ENCODE results near the gene CHAMP1.
"Not testable (repeated sequence)": the region's sequence is repeated elsewhere in the genome, so short reads cannot be mapped to it uniquely, and the experiment has no call there.

The CHAMP1 gene

DNA sequence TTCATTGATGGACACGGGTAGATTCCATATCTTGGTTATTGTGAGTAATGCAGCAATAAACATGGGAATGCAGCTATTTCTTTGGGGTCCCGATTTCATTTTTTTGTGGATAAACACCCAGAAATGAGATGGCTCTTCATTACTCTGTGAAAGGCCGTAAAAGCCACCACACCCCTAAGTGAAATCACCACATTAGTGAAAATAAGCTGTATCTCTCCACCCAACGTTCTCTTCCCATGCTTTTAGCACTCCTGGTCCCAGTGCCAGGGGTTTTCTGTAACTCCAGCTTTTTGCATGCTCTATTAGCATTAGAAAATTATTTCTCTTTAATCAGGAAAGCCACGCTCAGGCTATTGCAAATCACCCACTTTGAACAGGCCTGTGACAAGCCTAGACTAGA, 15.8 kb downstream of the CHAMP1 start:
- Histone ChIP-seq H3K4me1 (ENCODE audit: control insufficient read depth, insufficient read depth, low read length, poor library complexity, severe bottlenecking) (no peaks in the 10 kb centered on the region), H3K27me3 (replicated peaks; ENCODE audit: control insufficient read depth, insufficient read depth, low read length, poor library complexity, severe bottlenecking) (no peaks in the 10 kb centered on the region), H3K36me3 (ENCODE audit: control insufficient read depth, insufficient read depth, low read length) (peaks cover 2% of the 10 kb centered on the region), H3K27ac (ENCODE audit: insufficient read depth, low read length, poor library complexity, severe bottlenecking) (no peak overlapping the region), H3K9me3 (ENCODE audit: control insufficient read depth, low read length) (no peaks in the 10 kb centered on the region), H3K4me3 (ENCODE audit: insufficient read depth, low read depth, low read length, poor library complexity, severe bottlenecking) (no peak overlapping the region)
- DNase-seq, result no peak

DNA sequence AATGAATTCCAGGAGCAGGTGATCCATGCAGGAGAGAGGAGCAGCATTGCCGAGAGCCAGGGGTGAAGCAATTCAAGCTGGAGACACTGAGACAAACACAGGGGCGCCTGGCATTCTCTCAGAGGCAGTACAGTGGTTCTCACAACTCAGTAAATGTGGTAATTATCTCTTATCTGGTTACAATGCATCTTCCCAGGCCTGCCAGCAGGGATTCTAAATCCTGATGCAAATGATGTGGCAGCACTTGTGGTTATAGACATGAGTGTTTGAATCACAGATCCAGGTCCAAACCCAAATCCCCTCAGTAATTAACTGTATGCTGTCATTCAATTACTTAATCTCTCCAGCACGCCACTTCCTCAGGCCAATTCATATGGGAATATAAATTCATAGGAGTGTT, 19.6 kb downstream of the CHAMP1 start:
- not testable (repeated sequence) for H3K27ac ChIP-seq (ENCODE audit: insufficient read depth, low read length, poor library complexity, severe bottlenecking); H3K4me3 ChIP-seq (ENCODE audit: insufficient read depth, low read depth, low read length, poor library complexity, severe bottlenecking)

DNA sequence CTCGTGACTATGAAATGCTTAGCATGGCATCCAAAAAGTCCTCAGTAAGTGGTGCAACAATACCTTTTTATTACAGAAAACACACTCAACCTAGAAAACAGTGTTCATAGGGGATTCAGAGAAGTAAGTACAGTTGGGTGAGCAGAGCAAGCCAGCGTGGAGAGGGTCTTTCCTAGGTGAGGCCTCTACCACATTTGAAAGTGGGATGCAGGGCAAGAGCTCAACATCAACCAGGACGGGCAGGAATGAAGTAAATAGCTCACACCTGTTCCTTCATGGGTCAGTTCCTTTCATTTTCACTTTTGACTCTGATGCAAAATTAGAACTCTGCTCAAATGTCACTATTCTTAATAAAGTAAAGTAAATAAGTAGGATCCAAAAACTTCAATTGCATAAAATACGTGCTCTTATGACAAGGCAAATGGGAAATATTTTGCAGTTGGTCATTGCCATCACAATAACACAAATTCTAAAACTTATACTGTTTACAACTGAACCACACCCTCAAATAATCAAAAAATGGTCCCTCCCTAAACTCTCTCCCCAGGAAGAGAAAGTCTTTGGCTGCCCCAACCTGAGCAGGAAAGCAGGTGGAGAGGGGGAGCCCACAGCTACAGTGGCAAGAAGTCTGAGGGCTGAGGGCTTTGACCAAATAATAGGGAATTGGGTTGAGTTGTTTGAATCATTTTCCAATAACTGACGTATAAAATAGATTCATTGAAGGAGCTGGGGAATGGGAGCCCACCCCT, 20.2 kb downstream of the CHAMP1 start:
- peak overlapping the region; percentile 21 for H3K4me3 ChIP-seq (ENCODE audit: insufficient read depth, low read depth, low read length, poor library complexity, severe bottlenecking)
- no peak overlapping the region for H3K27ac ChIP-seq (ENCODE audit: insufficient read depth, low read length, poor library complexity, severe bottlenecking)
- H3K9me3 ChIP-seq (ENCODE audit: control insufficient read depth, low read length), result no peaks in the 10 kb centered on the region
- no peaks in the 10 kb centered on the region for H3K4me1 ChIP-seq (ENCODE audit: control insufficient read depth, insufficient read depth, low read length, poor library complexity, severe bottlenecking)
- no peaks in the 10 kb centered on the region for H3K27me3 ChIP-seq (replicated peaks; ENCODE audit: control insufficient read depth, insufficient read depth, low read length, poor library complexity, severe bottlenecking)
- H3K36me3 ChIP-seq (ENCODE audit: control insufficient read depth, insufficient read depth, low read length), result no peaks in the 10 kb centered on the region
- DNase-seq, result no peak

More for the DNA sequence above, 19.6 kb downstream of the CHAMP1 start:
- not testable (repeated sequence) for H3K36me3 ChIP-seq (ENCODE audit: control insufficient read depth, insufficient read depth, low read length); H3K9me3 ChIP-seq (ENCODE audit: control insufficient read depth, low read length); DNase-seq; H3K27me3 ChIP-seq (replicated peaks; ENCODE audit: control insufficient read depth, insufficient read depth, low read length, poor library complexity, severe bottlenecking); H3K4me1 ChIP-seq (ENCODE audit: control insufficient read depth, insufficient read depth, low read length, poor library complexity, severe bottlenecking)

DNA sequence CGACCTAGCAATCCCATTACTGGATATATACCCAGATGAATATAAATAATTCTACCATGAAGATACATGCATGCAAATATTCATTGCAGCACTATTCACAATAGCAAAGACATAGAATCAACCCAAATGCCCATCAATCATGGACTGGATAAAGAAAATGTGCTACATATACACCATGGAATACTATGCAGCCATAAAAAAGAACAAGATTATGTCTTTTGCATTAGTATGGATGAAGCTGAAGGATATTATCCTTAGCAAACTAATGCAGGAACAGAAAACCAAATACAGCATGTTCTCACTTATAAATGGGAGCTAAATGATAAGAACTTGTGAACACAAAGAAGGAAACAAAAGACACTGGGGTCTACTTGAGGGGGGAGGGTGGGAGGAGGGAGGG, 22.2 kb downstream of the CHAMP1 start:
- H3K4me1 ChIP-seq (ENCODE audit: control insufficient read depth, insufficient read depth, low read length, poor library complexity, severe bottlenecking); H3K36me3 ChIP-seq (ENCODE audit: control insufficient read depth, insufficient read depth, low read length); H3K27ac ChIP-seq (ENCODE audit: insufficient read depth, low read length, poor library complexity, severe bottlenecking); H3K9me3 ChIP-seq (ENCODE audit: control insufficient read depth, low read length); H3K4me3 ChIP-seq (ENCODE audit: insufficient read depth, low read depth, low read length, poor library complexity, severe bottlenecking); H3K27me3 ChIP-seq (replicated peaks; ENCODE audit: control insufficient read depth, insufficient read depth, low read length, poor library complexity, severe bottlenecking); DNase-seq: not testable (repeated sequence)

DNA sequence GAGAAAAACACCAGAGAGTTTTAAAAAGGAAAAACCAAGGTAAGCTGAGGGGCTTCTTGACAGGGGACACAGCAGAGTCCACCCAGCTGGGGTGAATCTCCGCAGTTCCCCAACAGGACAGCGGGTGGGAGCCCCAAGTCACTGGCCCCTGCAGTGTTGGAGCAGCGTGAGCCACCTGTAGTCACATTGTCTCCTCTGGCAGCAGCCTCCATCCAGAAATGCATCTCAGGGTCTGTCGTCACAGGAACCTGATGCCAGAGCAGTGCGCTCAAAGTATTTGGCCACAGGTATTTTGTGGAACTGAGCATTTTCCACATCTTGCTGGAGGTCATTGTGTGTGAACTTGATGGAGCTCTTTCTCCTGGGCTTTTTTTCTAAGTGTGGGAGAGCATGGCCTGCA, 24.7 kb downstream of the CHAMP1 start:
- no peak for DNase-seq
- no peaks in the 10 kb centered on the region for H3K4me1 ChIP-seq (ENCODE audit: control insufficient read depth, insufficient read depth, low read length, poor library complexity, severe bottlenecking)
- H3K27ac ChIP-seq (ENCODE audit: insufficient read depth, low read length, poor library complexity, severe bottlenecking), result no peak overlapping the region
- H3K36me3 ChIP-seq (ENCODE audit: control insufficient read depth, insufficient read depth, low read length), result no peaks in the 10 kb centered on the region
- no peak overlapping the region for H3K4me3 ChIP-seq (ENCODE audit: insufficient read depth, low read depth, low read length, poor library complexity, severe bottlenecking)
- no peaks in the 10 kb centered on the region for H3K9me3 ChIP-seq (ENCODE audit: control insufficient read depth, low read length)
- H3K27me3 ChIP-seq (replicated peaks; ENCODE audit: control insufficient read depth, insufficient read depth, low read length, poor library complexity, severe bottlenecking), result no peaks in the 10 kb centered on the region

DNA sequence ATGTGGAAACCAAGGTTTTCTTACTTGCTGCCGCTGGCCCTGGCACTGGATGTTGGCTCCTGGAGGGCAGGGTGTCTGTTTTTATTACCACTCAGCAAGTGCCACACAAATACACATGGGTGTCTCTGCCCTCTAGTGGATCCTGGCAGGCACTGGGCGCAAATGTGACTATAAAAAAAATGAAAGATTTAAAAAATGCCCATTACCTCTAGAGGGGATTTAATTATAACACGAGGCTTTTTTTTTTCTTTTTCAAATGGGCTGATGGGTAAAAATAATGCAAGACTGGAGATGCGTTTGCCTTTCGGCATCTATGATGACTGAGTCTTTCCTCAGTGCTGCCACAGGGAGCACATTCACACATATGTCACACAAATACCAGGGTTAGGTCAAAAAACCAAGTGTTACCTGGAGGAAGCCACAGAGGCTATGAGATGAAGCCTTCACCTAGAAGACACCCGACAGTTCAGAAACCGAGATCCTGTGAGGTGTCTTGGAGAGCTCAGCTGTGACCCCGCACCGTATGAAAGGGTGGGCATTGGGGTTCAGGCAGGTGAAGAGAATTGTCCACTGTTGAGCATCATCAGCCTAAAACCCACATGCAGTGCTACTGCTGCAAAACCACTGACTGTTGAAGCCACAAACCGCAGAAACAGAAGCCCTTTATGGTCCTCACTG, 25.7 kb downstream of the CHAMP1 start:
- peak in 2 of 3 donors; percentile 12 to 16 for DNase-seq
- H3K4me3 ChIP-seq (ENCODE audit: insufficient read depth, low read depth, low read length, poor library complexity, severe bottlenecking), result no peak overlapping the region
- no peaks in the 10 kb centered on the region for H3K9me3 ChIP-seq (ENCODE audit: control insufficient read depth, low read length)

DNA sequence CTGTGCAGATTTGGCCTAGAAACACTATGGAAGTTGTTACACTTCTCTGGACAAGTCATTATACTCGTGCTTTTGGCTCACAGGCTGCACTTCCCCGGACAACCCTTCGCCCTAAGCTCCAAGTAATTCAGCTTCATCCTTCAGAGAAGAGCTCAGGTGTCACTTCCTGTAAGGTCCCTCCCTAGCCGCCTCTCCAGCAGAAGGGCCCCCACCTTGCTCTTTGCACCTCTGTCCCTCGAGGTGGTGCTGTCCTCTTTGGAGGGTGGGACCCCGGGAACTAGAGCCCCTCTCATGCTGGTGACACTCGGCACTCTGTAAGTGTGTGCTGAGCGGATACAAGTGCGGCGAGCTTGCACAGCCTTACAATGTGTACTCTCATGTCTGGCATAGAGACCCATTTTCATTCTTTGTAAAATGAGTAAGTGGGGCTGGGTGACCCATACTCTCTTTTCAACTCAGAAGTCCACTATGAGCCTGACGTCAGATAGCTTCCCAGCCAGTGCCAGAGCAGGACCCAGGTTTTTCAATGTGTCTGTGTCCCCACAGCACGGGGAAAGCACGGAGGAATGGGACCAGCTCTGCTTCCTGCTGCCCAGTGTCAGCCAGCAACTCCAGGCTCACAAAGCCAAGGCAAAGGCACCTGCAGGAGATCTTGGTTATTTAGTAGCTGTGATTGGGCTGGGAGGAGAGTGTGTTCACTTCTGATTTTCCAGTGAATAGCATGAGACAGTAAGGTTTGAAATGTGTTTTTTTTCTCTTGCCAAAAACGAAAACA, 26.9 kb downstream of the CHAMP1 start:
- H3K27me3 ChIP-seq (replicated peaks; ENCODE audit: control insufficient read depth, insufficient read depth, low read length, poor library complexity, severe bottlenecking), result no peaks in the 10 kb centered on the region
- H3K9me3 ChIP-seq (ENCODE audit: control insufficient read depth, low read length), result no peaks in the 10 kb centered on the region
- no peak overlapping the region for H3K4me3 ChIP-seq (ENCODE audit: insufficient read depth, low read depth, low read length, poor library complexity, severe bottlenecking)

More for the DNA sequence above, 25.7 kb downstream of the CHAMP1 start:
- no peak overlapping the region for H3K27ac ChIP-seq (ENCODE audit: insufficient read depth, low read length, poor library complexity, severe bottlenecking)
- H3K27me3 ChIP-seq (replicated peaks; ENCODE audit: control insufficient read depth, insufficient read depth, low read length, poor library complexity, severe bottlenecking), result no peaks in the 10 kb centered on the region
- H3K4me1 ChIP-seq (ENCODE audit: control insufficient read depth, insufficient read depth, low read length, poor library complexity, severe bottlenecking), result no peaks in the 10 kb centered on the region
- no peaks in the 10 kb centered on the region for H3K36me3 ChIP-seq (ENCODE audit: control insufficient read depth, insufficient read depth, low read length)

DNA sequence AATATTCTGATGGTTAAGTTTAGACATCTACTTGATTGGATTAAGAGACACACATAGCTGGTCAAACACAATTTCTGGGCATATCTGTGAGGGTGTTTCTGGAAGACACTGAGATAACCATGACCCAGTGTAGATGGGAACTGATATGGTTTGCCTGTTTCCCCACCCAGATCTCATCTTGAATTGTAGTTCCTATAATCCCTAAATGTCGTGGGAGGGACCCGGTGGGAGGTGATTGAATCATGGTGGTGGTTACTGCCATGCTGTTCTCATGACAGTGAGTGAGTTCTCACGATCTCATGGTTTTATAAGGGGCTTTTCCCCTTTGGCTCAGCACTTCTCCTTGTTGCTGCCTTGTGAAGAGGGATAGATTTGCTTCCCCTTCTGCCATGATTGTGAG, 33.0 kb downstream of the CHAMP1 start:
- not testable (repeated sequence) for DNase-seq; H3K27ac ChIP-seq (ENCODE audit: insufficient read depth, low read length, poor library complexity, severe bottlenecking); H3K4me1 ChIP-seq (ENCODE audit: control insufficient read depth, insufficient read depth, low read length, poor library complexity, severe bottlenecking); H3K9me3 ChIP-seq (ENCODE audit: control insufficient read depth, low read length); H3K36me3 ChIP-seq (ENCODE audit: control insufficient read depth, insufficient read depth, low read length); H3K27me3 ChIP-seq (replicated peaks; ENCODE audit: control insufficient read depth, insufficient read depth, low read length, poor library complexity, severe bottlenecking); H3K4me3 ChIP-seq (ENCODE audit: insufficient read depth, low read depth, low read length, poor library complexity, severe bottlenecking)

More for the DNA sequence above, 26.9 kb downstream of the CHAMP1 start:
- DNase-seq, result no peak
- Histone ChIP-seq H3K27ac (ENCODE audit: insufficient read depth, low read length, poor library complexity, severe bottlenecking) (no peak overlapping the region), H3K36me3 (ENCODE audit: control insufficient read depth, insufficient read depth, low read length) (no peaks in the 10 kb centered on the region), H3K4me1 (ENCODE audit: control insufficient read depth, insufficient read depth, low read length, poor library complexity, severe bottlenecking) (no peaks in the 10 kb centered on the region)

DNA sequence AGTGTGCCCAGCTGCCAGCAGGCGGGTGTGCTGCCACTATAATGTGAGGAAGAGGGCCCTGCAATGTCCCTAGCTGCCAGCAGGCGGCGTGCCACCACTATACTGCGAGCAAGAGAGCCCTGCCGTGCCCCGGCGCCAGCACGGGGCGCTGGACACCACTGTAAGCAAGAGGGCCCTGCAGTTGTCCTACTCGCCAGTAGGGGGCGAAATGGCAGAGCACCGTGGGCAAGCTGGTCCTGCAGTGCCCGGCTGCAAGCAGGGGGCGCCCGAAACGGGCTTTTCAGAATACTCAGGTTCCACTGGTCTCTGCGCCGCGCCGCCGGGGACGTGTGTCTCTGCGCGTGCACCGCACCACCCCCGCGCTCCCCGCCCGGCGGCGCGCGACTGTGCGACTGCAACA, 38.5 kb downstream of the CHAMP1 start:
- H3K36me3 ChIP-seq (ENCODE audit: control insufficient read depth, insufficient read depth, low read length); H3K27ac ChIP-seq (ENCODE audit: insufficient read depth, low read length, poor library complexity, severe bottlenecking); H3K4me1 ChIP-seq (ENCODE audit: control insufficient read depth, insufficient read depth, low read length, poor library complexity, severe bottlenecking); H3K27me3 ChIP-seq (replicated peaks; ENCODE audit: control insufficient read depth, insufficient read depth, low read length, poor library complexity, severe bottlenecking); H3K4me3 ChIP-seq (ENCODE audit: insufficient read depth, low read depth, low read length, poor library complexity, severe bottlenecking); H3K9me3 ChIP-seq (ENCODE audit: control insufficient read depth, low read length): not testable (repeated sequence)
- peak in 2 of 3 donors; percentile 6 to 17 for DNase-seq

DNA sequence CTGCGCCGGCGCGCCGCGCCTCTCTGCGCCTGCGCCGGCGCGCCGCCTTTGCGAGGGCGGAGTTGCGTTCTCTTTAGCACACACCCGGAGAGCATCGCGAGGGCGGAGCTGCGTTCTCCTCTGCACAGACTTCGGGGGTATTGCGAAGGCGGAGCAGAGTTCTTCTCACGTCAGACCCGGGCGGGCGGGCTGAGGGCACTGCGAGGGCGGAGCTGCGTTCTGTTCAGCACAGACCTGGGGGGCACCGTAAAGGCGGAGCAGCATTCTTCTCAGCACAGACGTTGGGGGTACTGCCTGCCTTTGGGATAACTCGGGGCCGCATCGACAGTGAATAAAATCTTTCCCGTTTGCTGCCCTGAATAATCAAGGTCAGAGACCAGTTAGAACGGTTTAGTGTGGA, 39.1 kb downstream of the CHAMP1 start:
- not testable (repeated sequence) for H3K36me3 ChIP-seq (ENCODE audit: control insufficient read depth, insufficient read depth, low read length); H3K27me3 ChIP-seq (replicated peaks; ENCODE audit: control insufficient read depth, insufficient read depth, low read length, poor library complexity, severe bottlenecking); H3K4me1 ChIP-seq (ENCODE audit: control insufficient read depth, insufficient read depth, low read length, poor library complexity, severe bottlenecking); DNase-seq; H3K4me3 ChIP-seq (ENCODE audit: insufficient read depth, low read depth, low read length, poor library complexity, severe bottlenecking); H3K9me3 ChIP-seq (ENCODE audit: control insufficient read depth, low read length); H3K27ac ChIP-seq (ENCODE audit: insufficient read depth, low read length, poor library complexity, severe bottlenecking)

Data from effector memory CD4-positive, alpha-beta T cell (primary cell).